Suppressor macrophage (primary cell): ENCODE measurements around the gene ASAP2.
"Not testable (repeated sequence)": the region's sequence is repeated elsewhere in the genome, so short reads cannot be mapped to it uniquely, and the experiment has no call there.

ENCODE experiments used
- DNase-seq, 4 experiments: peaks; one replicate each; pipeline ENCODE4 v3.0.0-alpha.2; 2020 to 2022

ASAP2 gene

GRCh38 chr2:9212661-9213411 is 6.2 kb downstream of the ASAP2 start:
- no peak for DNase-seq

DNA sequence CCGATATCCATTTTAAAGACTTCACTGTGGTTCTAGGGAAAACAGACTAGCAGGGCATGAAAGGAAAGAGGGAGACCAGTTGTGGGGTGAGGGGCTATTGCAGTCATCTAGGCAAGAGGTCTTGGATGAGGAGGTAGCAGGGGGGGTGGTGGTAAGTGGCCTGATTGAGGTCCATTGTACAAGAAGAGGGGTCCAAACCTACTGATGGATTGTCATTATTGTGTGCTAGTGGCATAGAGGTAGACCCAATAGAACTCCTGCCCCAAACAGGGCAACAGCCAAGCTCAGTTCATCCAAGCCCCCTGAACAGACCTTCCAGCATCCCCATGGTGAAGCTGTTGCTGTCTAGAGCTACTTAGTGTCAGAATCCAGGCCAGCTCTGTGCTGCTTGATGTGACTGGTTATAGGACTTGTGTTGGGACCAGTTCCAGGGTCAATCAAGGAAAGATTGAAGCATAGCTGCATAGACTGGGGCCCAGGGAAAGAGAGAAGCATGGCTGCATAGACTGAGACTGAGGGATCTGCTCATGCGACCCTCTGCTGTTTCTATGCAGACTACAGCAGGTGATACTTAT is 7.0 kb downstream of the ASAP2 start:
- DNase-seq = no peak

GRCh38 chr2:9214873-9215272 is 8.3 kb downstream of the ASAP2 start:
- no peak for DNase-seq

DNA sequence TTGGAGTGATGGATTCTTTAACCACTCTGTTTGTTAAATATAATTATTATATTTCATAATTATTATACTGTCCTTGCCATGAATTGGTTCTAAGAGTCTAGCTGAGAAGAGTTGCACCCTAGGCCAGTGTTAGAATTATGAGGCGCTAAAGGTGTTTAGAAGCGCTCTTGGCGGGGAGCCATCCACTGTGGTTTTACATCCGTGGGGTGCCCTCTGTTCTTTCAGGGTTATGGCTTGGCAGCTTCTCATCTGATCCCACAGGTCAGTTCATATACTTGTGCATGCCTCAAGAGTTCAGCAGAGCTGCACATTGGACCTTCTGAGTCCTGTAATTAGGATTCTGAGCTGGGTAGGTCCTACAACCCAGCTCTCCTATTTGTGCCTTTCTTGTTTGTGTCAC is 9.1 kb downstream of the ASAP2 start:
- DNase-seq = no peak

- DNase-seq = not testable (repeated sequence)
Measured at GRCh38 chr2:9216143-9216542, 9.5 kb downstream of the ASAP2 start.

DNA sequence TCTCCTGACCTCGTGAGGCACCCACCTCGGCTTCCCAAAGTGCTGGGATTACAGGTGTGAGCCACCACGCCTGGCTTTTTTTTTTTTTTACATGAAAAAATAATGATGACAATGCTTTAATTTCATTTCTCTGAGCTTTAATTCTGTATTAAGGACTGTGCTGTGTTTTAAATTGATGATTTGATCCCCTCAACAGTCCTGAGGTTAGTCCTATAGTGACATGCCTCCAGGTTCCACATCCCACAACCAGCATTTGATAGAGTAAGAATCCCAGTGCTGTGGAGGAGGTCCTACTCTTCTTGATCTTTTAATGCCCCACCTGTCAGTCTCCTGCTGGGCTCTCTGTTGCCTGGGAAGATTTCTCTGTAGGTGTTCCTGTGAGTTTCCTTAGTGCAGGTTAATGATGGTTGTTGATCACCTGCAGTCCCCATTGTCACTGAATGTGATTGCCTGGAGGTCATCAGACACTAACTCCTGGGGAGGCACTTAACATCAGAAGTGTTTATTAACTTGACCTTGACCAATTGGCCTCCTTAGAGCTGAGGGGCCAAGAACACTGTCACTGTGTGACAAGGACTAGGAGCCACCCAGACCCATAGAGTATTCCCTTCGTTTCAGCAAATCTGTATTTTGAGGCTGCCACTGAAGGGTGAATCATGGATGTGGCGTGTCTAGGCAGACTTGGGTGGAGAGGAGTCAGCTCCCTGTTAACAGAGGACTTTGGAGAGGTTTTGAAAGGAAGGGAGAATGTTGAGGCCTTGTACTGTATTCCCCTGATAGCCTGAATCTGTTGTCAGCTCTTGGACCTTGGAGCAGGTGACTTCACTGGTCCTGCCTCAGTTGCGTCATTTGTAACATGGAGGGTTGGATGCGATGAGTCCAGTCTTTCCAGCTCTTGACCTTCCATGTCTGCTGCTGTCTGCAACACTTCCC is 11.5 kb downstream of the ASAP2 start:
- no peak for DNase-seq

GRCh38 chr2:9219027-9219445 is 12.4 kb downstream of the ASAP2 start:
- no peak for DNase-seq

- no peak for DNase-seq
Measured at GRCh38 chr2:9220201-9220600, 13.6 kb downstream of the ASAP2 start.

DNA sequence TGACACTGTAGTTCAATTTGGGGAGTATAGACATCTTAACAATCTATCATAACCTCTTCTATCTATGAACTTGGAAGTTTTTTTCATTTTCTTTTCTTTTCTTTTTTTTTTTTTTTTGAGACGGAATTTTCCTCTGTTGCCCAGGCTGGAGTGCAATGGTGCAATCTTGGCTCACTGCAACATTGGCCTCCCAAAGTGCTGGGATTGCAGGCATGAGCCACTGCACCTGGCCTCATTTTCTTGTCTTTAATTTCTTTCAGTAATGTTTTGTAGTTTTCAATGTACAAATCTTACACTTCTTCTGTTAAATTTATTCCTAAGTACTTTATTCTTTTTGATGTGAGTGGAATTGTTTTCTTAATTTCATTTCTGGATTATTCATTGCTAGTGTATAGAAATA is 14.6 kb downstream of the ASAP2 start:
- no peak for DNase-seq

DNA sequence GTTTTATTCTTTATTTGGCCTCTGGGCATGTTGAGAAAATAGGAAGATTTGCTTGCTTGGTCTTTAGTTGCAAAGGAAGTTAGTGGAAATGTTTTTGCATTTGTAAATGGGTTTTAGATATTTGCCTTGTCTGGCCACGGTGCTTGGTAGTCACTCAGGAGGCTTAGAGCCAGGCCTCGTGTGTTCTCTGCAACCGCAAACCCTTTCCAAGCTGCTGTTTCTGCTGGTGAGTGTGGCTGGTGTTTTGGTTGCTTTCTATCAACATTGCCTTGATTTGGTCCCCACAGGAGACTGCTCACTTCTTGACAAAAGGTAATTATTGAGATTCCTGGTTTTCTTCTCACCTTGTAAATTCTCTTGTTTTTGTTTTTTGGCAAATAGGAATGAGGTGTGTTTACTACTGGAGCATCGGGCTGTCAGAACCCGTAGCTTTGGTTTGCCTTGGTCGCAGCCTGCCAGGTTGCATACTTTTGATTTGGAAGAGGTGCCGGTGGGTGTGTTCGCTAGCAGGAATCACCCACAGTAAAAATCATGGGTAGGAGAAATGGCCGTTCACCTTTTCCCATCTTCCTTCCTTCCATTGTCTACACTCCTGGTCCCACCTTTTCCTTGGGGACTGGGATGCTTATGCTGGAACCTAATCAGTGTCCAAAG is 15.8 kb downstream of the ASAP2 start:
- DNase-seq = no peak

DNA sequence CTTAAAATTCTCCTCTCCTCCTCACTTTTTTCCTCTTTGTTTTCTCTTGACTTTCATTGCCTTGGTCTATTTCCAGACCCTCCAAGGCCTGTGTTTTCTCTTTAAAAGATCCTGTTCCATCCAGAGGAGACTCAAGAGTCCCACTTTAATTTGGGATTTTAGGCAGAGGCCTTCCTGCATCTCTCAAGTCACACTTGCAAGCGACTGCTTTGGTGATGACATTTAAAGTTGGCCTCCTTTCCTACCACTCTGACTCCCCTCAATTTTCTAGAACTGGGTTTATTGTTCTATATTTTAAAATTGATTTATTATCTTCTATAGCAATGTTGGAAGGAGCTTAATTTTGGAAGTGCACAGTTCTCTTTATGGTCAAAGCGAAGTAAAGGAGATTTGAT is 16.3 kb downstream of the ASAP2 start:
- DNase-seq = no peak

DNA sequence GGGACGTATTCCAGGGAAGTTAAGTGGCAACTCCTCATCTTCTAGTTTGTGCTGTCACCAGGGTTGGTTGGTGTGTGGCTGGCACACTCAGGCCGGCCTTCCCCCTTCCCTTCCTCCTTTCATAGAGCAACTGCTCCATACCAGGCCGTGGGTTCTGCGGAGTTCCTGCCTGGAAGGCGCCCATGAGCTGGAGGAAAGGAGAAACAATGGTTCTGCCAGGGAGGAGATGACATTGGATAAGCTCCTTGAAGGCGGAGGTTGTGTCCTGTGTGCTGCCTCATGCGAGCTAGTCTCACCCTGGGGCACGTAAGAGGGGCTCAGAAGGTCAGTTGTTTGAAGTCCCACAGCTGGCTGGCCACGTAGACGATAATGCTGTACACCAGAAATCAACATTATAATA is 19.2 kb downstream of the ASAP2 start:
- no peak for DNase-seq

- peak in 1 of 4 experiments; percentile 19 for DNase-seq
Measured at GRCh38 chr2:9226458-9227380, 20.1 kb downstream of the ASAP2 start.

DNA sequence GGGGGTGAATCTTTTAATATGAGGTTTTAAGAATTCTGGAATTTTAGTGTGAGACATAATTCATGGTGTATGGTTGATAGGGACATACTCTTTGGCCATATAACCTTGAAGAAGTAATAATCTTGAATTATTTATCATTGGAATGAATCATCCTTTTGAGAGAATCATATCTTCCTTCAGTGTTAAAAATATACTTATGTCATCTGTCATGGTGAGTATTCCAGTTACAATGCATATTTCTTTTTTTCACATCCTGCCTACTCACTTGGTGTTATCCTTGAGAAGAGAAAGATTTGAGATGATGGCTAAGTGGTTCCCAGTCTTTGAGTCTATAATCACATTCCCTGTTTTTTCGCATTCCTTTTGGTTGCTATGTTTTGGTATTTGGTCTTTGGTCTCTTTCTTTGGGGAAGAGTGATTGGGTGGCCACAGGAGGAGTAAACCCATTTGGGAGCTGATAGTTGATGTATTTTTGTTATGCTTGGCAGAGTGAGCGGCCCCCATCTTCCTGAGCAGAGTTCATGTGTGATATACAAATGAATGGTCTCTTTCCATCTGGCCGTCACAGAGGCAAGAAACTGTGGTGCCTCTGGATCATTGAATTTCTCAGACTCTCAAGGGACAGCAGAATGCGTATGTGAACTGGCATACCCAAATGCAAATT is 21.6 kb downstream of the ASAP2 start:
- no peak for DNase-seq

GRCh38 chr2:9228781-9229469 is 22.3 kb downstream of the ASAP2 start:
- no peak for DNase-seq

DNA sequence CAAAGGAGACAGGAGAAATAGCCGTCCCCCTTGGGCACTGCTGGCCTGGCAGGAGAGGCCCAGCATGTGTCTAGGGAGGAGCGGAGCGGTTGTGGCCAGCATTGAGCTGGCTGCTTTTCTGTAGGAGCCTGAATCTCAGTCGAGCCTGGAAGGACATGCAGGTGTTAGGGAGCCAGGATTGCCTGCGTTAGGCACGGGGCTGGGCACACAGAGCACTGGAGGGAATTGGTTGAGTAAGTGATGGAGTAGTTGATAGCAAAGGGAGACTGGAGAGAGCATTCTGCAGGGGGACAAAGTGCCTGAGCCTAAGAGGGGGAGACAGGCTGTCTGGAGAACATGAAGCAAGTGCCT is 22.8 kb downstream of the ASAP2 start:
- DNase-seq = no peak

DNA sequence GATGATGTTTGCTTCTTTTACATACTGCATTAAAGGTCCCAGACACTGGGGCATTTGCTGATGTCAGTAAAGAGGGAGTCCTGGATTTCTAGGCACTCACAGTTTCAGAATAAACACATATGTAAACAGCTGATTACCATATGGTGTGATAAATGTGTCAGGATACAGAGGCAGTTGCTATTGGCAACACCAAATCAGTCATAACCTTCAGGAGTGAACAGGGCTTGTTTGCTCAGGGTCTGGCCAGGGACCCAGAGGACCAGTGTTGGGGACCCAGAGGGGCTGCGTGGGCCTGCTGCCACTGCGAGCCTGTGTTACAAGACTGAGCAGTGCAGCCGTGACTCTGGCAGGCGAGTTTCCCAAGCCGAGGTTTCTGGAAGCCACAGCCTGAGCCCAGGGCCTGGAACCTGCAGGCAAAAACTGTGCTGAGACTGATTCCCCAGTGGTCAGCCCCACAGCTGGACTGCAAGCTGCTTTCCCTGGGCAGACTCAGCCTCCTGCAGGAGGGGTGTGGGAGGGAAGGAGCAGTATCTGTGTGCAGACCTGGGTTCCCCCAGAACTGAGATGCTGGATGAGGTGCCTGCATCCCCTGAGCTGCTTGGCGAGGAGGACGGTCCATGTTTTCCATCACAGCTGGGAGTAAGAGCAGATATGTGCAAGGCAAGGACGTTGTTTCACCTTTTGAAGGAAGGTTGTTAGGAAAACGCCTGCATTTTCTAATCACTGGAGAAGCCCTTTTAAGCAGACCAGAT is 23.6 kb downstream of the ASAP2 start:
- DNase-seq = no peak

GRCh38 chr2:9230881-9231280 is 24.3 kb downstream of the ASAP2 start:
- peak; percentile 65 to 83 (median 80) for DNase-seq

DNA sequence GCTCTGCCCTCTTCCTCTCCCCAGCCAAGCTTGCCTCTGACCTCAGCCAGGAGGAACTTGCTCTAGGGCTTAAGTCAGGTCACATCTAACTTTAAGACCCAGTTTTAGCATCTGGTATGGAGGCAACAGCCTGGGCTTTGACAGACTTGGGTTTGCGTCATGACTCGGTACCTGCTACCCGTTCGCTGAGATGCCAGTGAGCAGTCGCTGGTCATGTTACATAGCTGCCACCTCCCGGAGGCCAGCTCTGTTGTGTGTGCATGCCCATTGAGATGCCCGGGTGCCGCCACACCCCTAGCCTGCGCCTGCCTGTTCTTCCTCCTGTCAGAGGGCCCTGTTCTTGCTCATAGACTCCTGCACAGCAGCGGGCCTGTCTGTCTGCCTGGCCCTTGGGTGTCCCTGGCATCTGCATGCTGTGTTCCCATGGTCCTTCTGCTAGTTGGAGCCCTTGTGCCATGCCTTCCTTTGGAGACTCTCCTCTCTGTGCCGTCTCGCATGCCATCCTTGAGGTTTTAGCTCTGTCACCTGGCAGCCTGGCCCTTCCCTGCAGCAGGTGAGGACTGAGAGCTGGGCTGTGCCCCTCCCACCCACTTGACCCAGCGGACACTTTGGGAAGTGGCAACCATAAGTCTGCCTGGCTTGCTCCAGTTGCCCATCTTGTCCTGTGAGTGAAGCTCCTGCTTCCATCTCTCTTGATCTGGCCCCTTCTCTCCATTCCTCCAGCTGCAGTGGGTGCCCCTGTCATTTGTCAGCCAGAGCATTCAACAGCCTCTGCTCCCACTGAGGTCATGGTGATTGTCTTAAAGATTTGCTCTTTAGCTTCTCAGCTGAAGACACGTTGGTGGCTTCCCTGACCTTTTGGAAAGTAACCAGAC is 24.9 kb downstream of the ASAP2 start:
- peak in 3 of 4 experiments; percentile 37 to 60 (median 58) for DNase-seq
